Measurements from ENCODE around the gene TENT4B.
"Not testable (repeated sequence)": the region's sequence is repeated elsewhere in the genome, so short reads cannot be mapped to it uniquely, and the experiment has no call there.

The TENT4B gene

DNA sequence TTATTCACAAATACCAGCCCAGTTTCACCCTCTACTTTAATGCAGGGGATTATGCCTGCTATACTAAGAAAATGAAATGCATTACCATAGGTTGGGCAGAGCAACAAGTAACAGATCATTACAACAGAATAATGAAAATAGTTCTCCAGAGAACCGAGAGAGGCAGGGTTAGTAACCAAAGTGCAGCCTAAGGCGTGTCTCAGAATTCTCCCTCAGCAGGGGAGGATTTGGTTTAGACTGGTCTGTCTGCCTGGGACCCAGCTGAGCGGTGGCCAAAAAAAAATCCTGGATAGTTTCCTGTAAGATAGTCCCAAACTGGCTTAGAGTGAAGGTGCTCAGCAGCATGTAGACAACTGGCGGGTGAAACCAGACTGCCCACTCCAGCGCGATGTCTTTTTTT is 82.5 kb downstream of the TENT4B start:
- H3K9me3 Mint-ChIP-seq: no peaks in the 10 kb centered on the region
- H3K4me3 Mint-ChIP-seq: no peak overlapping the region
- no peak for DNase-seq
- peak overlapping the region in 1 of 2 donors; percentile 15 for H3K27ac Mint-ChIP-seq
- peaks cover 9% of the 10 kb centered on the region for H3K36me3 Mint-ChIP-seq (ENCODE audit: insufficient read depth)
- H3K27me3 Mint-ChIP-seq: no peaks in the 10 kb centered on the region
- no peak for ATAC-seq (replicated peaks)
- no peaks in the 10 kb centered on the region for H3K4me1 Mint-ChIP-seq (ENCODE audit: low read depth in 2 of 2)

DNA sequence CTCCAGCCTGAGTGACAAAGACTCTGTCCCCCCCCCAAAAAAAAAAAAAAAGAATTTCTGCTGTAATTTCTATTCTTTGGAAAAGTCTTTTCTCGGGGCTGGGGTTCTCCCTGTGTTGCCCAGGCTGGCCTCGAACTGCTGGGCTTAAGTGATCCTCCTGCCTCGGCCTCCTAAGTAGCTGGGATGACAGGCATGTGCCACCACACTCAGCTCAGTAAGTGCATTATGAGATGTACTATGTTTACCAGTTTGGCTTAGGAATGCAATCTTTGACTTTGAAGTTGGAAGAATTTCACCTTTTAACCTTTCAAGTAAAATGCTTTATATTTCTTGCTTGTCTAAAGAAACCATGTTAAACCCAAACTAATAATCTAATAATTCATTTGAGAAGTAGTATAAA is 85.2 kb downstream of the TENT4B start:
- H3K4me1 Mint-ChIP-seq (ENCODE audit: low read depth in 2 of 2): no peaks in the 10 kb centered on the region
- no peaks in the 10 kb centered on the region for H3K9me3 Mint-ChIP-seq
- no peak overlapping the region for H3K27ac Mint-ChIP-seq
- H3K4me3 Mint-ChIP-seq: no peak overlapping the region
- no peak for ATAC-seq (replicated peaks)
- no peak for DNase-seq
- H3K27me3 Mint-ChIP-seq: no peaks in the 10 kb centered on the region
- peaks cover 3% of the 10 kb centered on the region for H3K36me3 Mint-ChIP-seq (ENCODE audit: insufficient read depth)

DNA sequence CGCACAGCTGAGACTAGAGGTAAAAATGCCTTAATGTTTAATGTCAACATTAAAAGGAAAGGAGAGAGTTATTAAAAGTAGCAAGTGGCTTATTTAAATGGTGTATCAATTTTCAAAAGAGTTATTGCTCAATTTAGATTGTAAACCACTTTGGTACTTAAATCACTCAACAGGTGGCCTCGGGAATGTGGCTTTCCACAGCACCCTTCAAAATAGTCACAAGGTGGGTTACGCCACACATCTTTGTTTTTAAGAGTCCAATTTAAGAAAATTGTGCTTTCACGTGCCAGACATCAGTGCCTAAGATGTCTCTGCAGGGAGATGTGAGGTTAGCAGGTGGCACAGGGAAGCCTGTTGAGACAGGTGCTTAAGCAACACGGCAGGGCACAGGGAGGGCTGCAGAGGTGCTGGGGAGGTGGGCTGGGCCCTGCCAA is 85.8 kb downstream of the TENT4B start:
- H3K4me1 Mint-ChIP-seq (ENCODE audit: low read depth in 2 of 2): no peaks in the 10 kb centered on the region
- DNase-seq (no peak), ATAC-seq (replicated peaks) (no peak)
- no peaks in the 10 kb centered on the region for H3K9me3 Mint-ChIP-seq
- H3K27ac Mint-ChIP-seq: no peak overlapping the region
- no peak overlapping the region for H3K4me3 Mint-ChIP-seq
- H3K27me3 Mint-ChIP-seq: no peaks in the 10 kb centered on the region
- peaks cover 3% of the 10 kb centered on the region for H3K36me3 Mint-ChIP-seq (ENCODE audit: insufficient read depth)

DNA sequence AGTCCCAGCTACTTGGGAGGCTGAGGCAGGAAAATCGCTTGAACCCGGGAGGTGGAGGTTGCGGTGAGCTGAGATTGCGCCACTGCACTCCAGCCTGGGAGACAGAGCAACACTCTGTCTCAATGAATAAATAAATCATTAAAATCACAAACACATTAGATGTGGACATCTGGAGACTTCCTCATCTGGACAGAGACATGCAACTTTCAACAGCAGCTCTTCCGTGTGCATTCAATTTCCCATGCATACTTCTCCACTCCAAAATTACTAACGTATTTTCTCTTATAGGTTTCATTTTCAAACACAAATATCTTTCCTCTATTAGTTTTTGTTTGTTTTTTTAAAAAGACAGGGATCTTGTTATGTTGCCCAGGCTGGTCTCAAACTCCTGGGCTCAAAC is 89.9 kb downstream of the TENT4B start:
- ATAC-seq (replicated peaks); H3K9me3 Mint-ChIP-seq; H3K27ac Mint-ChIP-seq; DNase-seq; H3K36me3 Mint-ChIP-seq (ENCODE audit: insufficient read depth); H3K27me3 Mint-ChIP-seq; H3K4me3 Mint-ChIP-seq: not testable (repeated sequence)
- peaks cover 4 to 11% of the 10 kb centered on the region in 2 donors for H3K4me1 Mint-ChIP-seq (ENCODE audit: low read depth in 2 of 2)

DNA sequence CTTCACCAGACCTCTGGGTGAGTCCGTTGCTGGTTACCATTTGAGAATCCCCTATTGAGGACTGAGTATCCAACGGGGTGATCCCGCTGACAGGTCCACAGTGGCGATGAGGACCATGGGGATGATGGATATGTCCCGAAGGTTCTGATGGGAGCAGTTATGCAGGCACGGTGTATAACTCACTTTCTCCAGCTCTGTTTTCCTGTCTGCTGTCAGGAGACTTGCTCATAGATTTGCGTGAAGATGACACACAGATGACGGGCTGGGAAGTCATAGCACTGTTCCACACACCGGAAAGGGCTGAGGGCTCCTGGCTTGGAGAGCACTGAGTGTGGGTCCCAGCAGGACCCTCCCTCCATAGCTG is 91.0 kb downstream of the TENT4B start:
- H3K27ac Mint-ChIP-seq: no peak overlapping the region
- H3K27me3 Mint-ChIP-seq: no peaks in the 10 kb centered on the region
- H3K9me3 Mint-ChIP-seq: no peaks in the 10 kb centered on the region
- peaks cover 4 to 11% of the 10 kb centered on the region in 2 donors for H3K4me1 Mint-ChIP-seq (ENCODE audit: low read depth in 2 of 2)
- no peak for DNase-seq
- no peaks in the 10 kb centered on the region for H3K36me3 Mint-ChIP-seq (ENCODE audit: insufficient read depth)
- no peak overlapping the region for H3K4me3 Mint-ChIP-seq
- no peak for ATAC-seq (replicated peaks)

GRCh38 chr16:50244504-50245416 is 91.7 kb downstream of the TENT4B start:
- Mint-ChIP-seq H3K27ac (peak overlapping the region in 1 of 2 donors; percentile 74), H3K4me3 (peak overlapping the region; percentile 79 to 84), H3K4me1 (ENCODE audit: low read depth in 2 of 2) (peaks cover 4 to 11% of the 10 kb centered on the region in 2 donors), H3K27me3 (no peaks in the 10 kb centered on the region), H3K36me3 (ENCODE audit: insufficient read depth) (no peaks in the 10 kb centered on the region), H3K9me3 (no peaks in the 10 kb centered on the region)
- DNase-seq: no peak
- no peak for ATAC-seq (replicated peaks)

DNA sequence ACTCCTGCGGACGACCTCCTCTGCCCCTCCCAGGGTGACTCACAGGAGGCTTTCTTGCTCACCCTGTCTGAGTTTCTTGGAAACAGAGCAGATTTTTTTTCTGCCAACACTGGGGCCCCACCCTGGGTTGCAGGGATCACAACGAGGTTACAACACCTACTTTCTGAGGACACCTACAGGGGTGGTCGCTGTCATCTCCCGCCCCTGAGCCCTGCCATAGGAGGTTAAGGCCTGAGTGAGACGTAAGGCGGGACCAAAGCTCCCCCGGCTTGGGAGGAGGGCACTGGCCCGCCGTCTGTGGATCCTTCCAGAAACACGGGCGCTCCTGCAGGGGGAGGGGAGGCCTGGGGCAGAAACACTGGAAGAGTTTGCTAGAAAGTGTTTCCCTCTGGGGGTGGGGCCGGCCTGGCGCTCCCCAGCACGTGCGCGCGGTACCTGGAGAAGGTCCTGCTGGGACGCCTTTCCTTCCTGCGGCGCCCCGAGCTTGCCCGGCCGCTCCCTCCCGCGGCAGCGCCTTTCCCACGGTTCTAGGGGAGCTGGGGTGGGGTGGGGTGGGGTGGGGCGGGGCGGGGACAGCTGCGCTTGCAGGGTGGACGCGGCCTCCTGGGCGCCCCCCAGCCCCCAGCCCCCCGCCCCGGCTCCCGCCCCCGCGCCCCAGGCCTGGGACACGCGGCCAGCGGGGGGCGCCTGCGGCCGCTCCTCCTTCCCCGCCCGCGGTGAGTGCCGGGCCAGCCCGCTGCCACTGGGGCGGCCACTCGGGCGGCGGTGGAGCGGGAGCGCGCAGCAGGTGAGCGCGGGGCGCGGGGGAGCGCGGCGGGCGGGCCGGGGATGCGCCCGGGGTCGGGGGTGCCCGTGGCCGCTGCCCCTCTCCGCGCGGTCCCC is 92.6 kb downstream of the TENT4B start:
- H3K27ac Mint-ChIP-seq: peak overlapping the region in 1 of 2 donors; percentile 74
- no peaks in the 10 kb centered on the region for H3K36me3 Mint-ChIP-seq (ENCODE audit: insufficient read depth)
- H3K4me1 Mint-ChIP-seq (ENCODE audit: low read depth in 2 of 2): peaks cover 4 to 11% of the 10 kb centered on the region in 2 donors
- peak overlapping the region; percentile 79 to 84 for H3K4me3 Mint-ChIP-seq
- no peaks in the 10 kb centered on the region for H3K27me3 Mint-ChIP-seq
- peak; percentile 83 for ATAC-seq (replicated peaks)
- no peaks in the 10 kb centered on the region for H3K9me3 Mint-ChIP-seq
- DNase-seq: peak in 2 of 3 experiments; percentile 27 to 46

- Mint-ChIP-seq H3K27me3 (no peaks in the 10 kb centered on the region), H3K4me1 (ENCODE audit: low read depth in 2 of 2) (peaks cover 4 to 11% of the 10 kb centered on the region in 2 donors), H3K27ac (peak overlapping the region; percentile 46 to 60), H3K9me3 (no peaks in the 10 kb centered on the region), H3K36me3 (ENCODE audit: insufficient read depth) (no peaks in the 10 kb centered on the region), H3K4me3 (peak overlapping the region; percentile 70 to 72)
- DNase-seq (no peak), ATAC-seq (replicated peaks) (peak; percentile 21)
Observed at GRCh38 chr16:50246299-50247122, 93.4 kb downstream of the TENT4B start.

DNA sequence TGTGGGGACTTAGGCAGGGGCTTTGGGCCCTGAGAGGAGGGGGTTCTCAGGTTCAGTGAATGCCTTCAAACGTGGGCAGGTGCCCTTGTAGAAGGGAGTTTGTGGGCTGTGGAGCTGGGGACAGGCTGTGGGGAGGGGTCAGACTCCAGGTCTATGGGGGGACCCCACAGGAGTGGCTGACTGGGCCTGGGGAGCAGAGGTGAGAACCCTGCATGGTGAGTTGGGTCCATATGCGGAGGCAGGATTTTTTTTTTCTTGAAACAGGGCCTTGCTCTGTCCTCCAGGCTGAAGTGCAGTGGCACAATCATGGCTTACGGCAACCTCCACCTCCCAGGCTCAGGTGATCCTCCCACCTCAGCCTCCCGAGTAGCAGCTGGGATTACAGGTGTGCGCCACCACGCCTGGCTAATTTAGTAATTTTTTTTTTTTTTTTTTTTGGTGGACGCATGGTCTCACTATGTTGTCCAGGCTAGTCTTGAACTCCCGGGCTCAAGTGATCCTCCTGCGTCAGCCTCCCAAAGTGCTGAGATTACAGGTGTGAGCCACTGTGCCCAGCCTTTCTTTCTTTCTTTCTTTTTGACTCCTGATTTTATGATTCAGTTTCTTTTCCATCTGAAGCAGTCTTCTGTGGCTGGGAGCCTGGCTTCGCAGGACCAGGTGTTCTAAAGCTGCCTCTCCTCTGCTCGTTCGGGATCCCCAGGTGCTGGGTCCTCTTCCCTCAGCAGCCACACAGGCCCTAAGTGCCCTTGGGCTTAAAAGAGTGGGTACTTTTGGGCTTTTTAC is 94.2 kb downstream of the TENT4B start:
- no peak for DNase-seq
- no peak for ATAC-seq (replicated peaks)
- Mint-ChIP-seq H3K4me3 (peak overlapping the region; percentile 70 to 72), H3K27ac (peak overlapping the region; percentile 46 to 60), H3K36me3 (ENCODE audit: insufficient read depth) (no peaks in the 10 kb centered on the region), H3K27me3 (no peaks in the 10 kb centered on the region), H3K4me1 (ENCODE audit: low read depth in 2 of 2) (peaks cover 4 to 11% of the 10 kb centered on the region in 2 donors), H3K9me3 (no peaks in the 10 kb centered on the region)

- Mint-ChIP-seq H3K4me1 (ENCODE audit: low read depth in 2 of 2) (peaks cover 4 to 11% of the 10 kb centered on the region in 2 donors), H3K27me3 (no peaks in the 10 kb centered on the region), H3K9me3 (no peaks in the 10 kb centered on the region), H3K36me3 (ENCODE audit: insufficient read depth) (no peaks in the 10 kb centered on the region), H3K27ac (no peak overlapping the region), H3K4me3 (peak overlapping the region; percentile 51 to 70)
- DNase-seq: no peak
- ATAC-seq (replicated peaks): no peak
Observed at GRCh38 chr16:50247906-50248608, 95.0 kb downstream of the TENT4B start.

DNA sequence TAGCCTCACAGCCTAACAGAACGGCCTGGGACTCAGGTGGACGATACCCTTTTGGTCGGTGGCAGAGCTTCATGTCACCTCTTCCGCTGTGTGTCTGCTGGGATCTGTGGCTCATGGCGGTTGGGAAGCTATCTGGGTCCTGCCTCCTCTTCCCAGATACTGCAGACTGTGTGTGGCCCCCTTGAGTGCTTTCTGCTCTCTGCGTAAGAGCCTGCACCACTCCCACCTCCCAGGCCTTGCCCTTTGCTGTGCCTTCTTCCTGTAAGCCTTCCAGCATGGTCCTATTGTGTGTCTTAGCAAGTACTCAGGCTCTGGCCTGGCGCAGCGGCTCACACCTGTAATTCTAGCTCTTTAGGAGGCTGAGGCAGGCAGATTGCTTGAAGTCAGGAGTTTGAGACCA is 95.7 kb downstream of the TENT4B start:
- Mint-ChIP-seq H3K4me1 (ENCODE audit: low read depth in 2 of 2) (peaks cover 4 to 11% of the 10 kb centered on the region in 2 donors), H3K9me3 (no peaks in the 10 kb centered on the region), H3K36me3 (ENCODE audit: insufficient read depth) (no peaks in the 10 kb centered on the region), H3K27ac (peak overlapping the region in 1 of 2 donors; percentile 32), H3K27me3 (peaks cover 0 to 3% of the 10 kb centered on the region in 2 donors), H3K4me3 (no peak overlapping the region)
- ATAC-seq (replicated peaks): no peak
- DNase-seq: no peak
